Fibroblast of the conjunctiva (primary cell): ENCODE measurements around the gene PGAP3.

Source experiments
- DNase-seq: peaks from one replicate; pipeline ENCODE4 v3.0.0-alpha.2; 2010; ENCODE audit warnings: low read depth

Gene PGAP3

GRCh38 chr17:39621523-39622379 is 66.1 kb downstream of the PGAP3 start:
- peak; percentile 62 for DNase-seq
